GM19043 (cell line): ENCODE results near the gene CELSR1.

Experiments used
- ATAC-seq: cut with Tn5 transposase; IDR thresholded peaks from one replicate; pipeline ENCODE4 v1.9.1; 2021; ENCODE audit warnings: low read depth; ENCODE audit not compliant: unreplicated experiment

CELSR1 gene

GRCh38 chr22:46576556-46577367 is 39.3 kb upstream of the CELSR1 start:
- no peak for ATAC-seq

GRCh38 chr22:46575911-46576555 is 38.6 kb upstream of the CELSR1 start:
- ATAC-seq = no peak

- ATAC-seq = no peak
These were observed 37.8 kb upstream of the CELSR1 start for GRCh38 chr22:46574993-46575910.

- ATAC-seq = no peak
These were observed 37.1 kb upstream of the CELSR1 start for GRCh38 chr22:46574438-46574992.

GRCh38 chr22:46573781-46574437 is 36.5 kb upstream of the CELSR1 start:
- no peak for ATAC-seq

GRCh38 chr22:46572911-46573780 is 35.7 kb upstream of the CELSR1 start:
- ATAC-seq = no peak

GRCh38 chr22:46571642-46572250 is 34.3 kb upstream of the CELSR1 start:
- ATAC-seq = no peak

GRCh38 chr22:46569848-46570695 is 32.7 kb upstream of the CELSR1 start:
- no peak for ATAC-seq

- ATAC-seq = no peak
These were observed 31.8 kb upstream of the CELSR1 start for GRCh38 chr22:46569055-46569847.

GRCh38 chr22:46568102-46568809 is 30.8 kb upstream of the CELSR1 start:
- no peak for ATAC-seq

GRCh38 chr22:46567471-46567870 is 30.1 kb upstream of the CELSR1 start:
- no peak for ATAC-seq

- ATAC-seq = no peak
These were observed 26.8 kb upstream of the CELSR1 start for GRCh38 chr22:46564084-46564714.

GRCh38 chr22:46563381-46564083 is 26.1 kb upstream of the CELSR1 start:
- no peak for ATAC-seq

- ATAC-seq = no peak
These were observed 24.1 kb upstream of the CELSR1 start for GRCh38 chr22:46561435-46561905.

GRCh38 chr22:46560696-46561295 is 23.4 kb upstream of the CELSR1 start:
- no peak for ATAC-seq
